ENCODE results near the gene SAP25. TPM values are rescaled to one million over a fixed set of nuclear protein-coding genes. Genes with fewer than 3 reads are reported as not detected.
"Not testable (repeated sequence)": the region's sequence is repeated elsewhere in the genome, so short reads cannot be mapped to it uniquely, and the experiment has no call there.

SAP25 gene
- polyA plus RNA-seq, 5 donors: 2.8 to 12.8 (median 6.8) TPM

DNA sequence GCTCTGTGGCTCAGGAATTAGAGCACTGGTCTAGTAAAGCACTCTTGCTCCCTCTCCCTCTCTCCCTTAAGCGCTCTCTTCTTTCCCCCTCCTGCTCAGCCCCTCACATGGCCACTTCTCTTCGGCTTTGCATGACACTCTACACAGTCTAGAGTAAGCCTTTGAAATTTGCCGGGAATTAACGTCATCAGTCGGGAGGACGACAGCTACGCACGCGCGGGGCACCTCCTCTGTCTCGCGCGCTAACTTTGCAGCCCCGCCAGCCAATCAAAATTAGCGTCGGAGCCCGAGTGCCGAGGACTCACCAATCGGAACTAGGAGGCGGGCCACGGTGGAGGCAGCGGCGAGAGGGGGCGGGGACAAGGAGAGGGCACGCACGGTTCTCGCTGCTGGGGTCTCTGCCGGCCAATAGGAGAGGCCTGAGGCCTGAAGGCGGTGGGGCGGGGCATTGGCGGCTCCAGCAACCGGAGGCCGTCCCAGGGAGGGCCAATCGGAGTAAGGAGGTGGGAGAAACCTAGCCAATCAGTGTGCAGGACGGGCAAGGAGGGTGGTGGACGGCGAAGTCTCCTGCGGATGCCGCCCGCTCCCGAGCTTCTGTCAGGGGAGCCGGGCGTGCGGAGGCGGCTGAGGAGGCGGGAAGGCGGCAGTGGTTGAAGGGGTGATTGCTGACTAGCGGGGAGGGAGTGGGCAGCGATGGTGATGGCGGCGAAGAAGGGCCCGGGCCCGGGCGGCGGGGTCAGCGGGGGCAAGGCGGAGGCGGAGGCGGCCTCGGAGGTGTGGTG lies 34.9 kb downstream of the SAP25 start, which contains the start of gene AGFG2:
TSS of gene AGFG2 (plus strand) at position 550 of the 782 bp plus-strand sequence. CDS start at position 694, 144 bp downstream.
- DNase-seq: peak; percentile 100

GRCh38 chr7:100538348-100538653 lies 35.4 kb downstream of the SAP25 start:
- no peak for DNase-seq

DNA sequence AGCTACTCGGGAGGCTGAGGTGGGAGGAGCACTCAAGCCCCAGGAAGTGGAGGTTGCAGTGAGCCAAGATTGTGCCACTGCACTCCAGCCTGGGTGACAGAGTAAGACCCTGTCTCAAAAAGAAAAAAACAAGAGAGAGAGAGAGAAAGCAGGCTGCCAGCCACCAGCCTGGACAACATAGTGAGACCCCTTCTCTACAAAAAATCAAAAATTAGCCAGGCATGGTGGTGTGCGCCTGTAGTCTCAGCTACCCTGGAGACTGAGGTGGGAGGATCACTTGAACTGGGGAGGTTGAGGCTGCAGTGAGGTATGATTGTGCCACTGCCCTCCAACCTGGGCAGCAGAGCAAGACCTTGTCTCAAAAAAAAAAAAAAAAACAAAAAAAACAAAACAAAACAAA lies 37.0 kb downstream of the SAP25 start:
- DNase-seq: not testable (repeated sequence)

- DNase-seq: not testable (repeated sequence)
These were observed 37.7 kb downstream of the SAP25 start for GRCh38 chr7:100535982-100536381.

DNA sequence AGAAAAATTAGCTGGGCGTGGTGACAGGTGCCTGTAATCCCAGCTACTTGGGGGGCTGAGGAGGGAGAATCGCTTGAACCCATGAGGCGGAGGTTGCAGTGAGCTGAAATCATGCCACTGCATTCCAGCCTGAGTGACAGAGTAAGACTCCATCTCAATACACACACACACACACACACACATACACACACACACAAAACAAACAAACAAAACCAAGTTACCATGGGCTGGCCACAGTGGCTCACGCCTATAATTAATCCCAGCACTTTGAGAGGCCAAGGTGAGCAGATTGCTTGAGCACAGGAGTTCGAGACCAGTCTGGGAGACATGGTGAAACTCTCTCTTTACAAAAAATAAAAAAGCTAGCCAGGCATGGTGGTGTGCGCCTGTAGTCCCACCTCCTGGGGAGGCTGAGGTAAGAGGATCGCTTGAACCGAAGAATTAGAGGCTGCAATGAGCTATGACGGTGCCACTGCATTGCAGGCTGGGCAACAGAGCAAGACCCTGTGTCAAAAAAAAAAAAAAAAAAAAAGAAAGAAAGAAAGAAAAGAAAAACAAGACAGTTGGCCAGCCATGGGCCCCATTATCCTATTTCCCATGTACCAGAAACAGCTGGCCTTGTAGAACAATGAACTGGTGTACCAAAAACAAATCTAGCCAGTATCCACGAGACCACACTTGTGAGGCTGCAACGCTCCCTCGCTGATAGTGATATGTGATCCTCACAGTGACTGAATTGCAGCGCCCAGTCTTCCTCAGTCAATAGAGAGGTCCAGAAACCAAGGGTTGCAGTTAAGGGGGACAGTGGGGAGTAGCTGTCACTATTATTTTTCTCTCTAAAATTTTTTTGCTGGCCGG lies 41.3 kb downstream of the SAP25 start:
- no peak for DNase-seq

GRCh38 chr7:100528108-100528866 lies 45.4 kb downstream of the SAP25 start:
- not testable (repeated sequence) for DNase-seq

DNA sequence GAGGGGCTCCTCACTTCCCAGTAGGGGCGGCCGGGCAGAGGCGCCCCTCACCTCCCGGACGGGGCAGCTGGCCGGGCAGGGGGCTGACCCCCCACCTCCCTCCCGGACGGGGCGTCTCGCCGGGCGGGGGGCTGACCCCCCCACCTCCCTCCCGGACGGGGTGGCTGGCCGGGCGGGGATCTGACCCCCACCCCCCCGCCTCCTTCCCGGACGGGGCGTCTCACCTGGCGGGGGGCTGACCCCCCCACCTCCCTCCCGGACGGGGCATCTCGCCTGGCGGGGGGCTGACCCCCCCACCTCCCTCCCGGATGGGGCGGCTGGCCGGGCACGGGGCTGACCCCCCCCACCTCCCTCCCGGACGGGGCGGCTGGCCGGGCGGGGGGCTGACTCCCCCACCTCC lies 50.5 kb downstream of the SAP25 start:
- not testable (repeated sequence) for DNase-seq

Other genes starting within 250 kb of the SAP25 start
- gene PILRB, start 215.8 kb downstream of the SAP25 start, polyA plus RNA-seq (ENCODE audit: insufficient read depth in 1 of 5, insufficient read length in 5 of 5, low replicate concordance in 1 of 5): 10 to 100 TPM; 30.4 to 52.3 (median 39.1) TPM
- gene PILRA, start 200.4 kb downstream of the SAP25 start, polyA plus RNA-seq (ENCODE audit: insufficient read depth in 1 of 5, insufficient read length in 5 of 5, low replicate concordance in 1 of 5): 1 to 10 TPM; 3.2 to 6.3 (median 6.1) TPM
- 10 to 100 TPM in 1 of 5 donors, 1 to 10 TPM in 4; 8.2 to 10.4 (median 8.6) TPM for gene ZCWPW1, start 145.2 kb downstream of the SAP25 start, polyA plus RNA-seq (ENCODE audit: insufficient read depth in 1 of 5, insufficient read length in 5 of 5, low replicate concordance in 1 of 5)
- gene MEPCE, start 144.1 kb downstream of the SAP25 start, polyA plus RNA-seq (ENCODE audit: insufficient read depth in 1 of 5, insufficient read length in 5 of 5, low replicate concordance in 1 of 5): 10 to 100 TPM; 39.7 to 51.2 (median 43.3) TPM
- 10 to 100 TPM; 12.3 to 28.4 (median 16.8) TPM for gene PPP1R35, start 137.4 kb downstream of the SAP25 start, polyA plus RNA-seq (ENCODE audit: insufficient read depth in 1 of 5, insufficient read length in 5 of 5, low replicate concordance in 1 of 5)
- 1 to 10 TPM; 2.0 to 6.2 (median 4.0) TPM for gene SPACDR, start 109.6 kb downstream of the SAP25 start, polyA plus RNA-seq (ENCODE audit: insufficient read depth in 1 of 5, insufficient read length in 5 of 5, low replicate concordance in 1 of 5)
- gene TSC22D4, start 94.7 kb downstream of the SAP25 start, polyA plus RNA-seq (ENCODE audit: insufficient read depth in 1 of 5, insufficient read length in 5 of 5, low replicate concordance in 1 of 5): 10 to 100 TPM; 39.6 to 78.9 (median 55.3) TPM
- gene NYAP1, start 90.0 kb downstream of the SAP25 start, polyA plus RNA-seq (ENCODE audit: insufficient read depth in 1 of 5, insufficient read length in 5 of 5, low replicate concordance in 1 of 5): 1 to 10 TPM; 2.3 to 5.3 (median 3.0) TPM
- 10 to 100 TPM; 21.0 to 34.8 (median 29.5) TPM for gene AGFG2, start 34.7 kb downstream of the SAP25 start, polyA plus RNA-seq (ENCODE audit: insufficient read depth in 1 of 5, insufficient read length in 5 of 5, low replicate concordance in 1 of 5)
- gene LRCH4, start 12.2 kb upstream of the SAP25 start, polyA plus RNA-seq (ENCODE audit: insufficient read depth in 1 of 5, insufficient read length in 5 of 5, low replicate concordance in 1 of 5): 10 to 100 TPM; 32.9 to 83.5 (median 58.0) TPM
- 1 to 10 TPM; 4.0 to 4.8 (median 4.5) TPM for gene FBXO24, start 12.4 kb upstream of the SAP25 start, polyA plus RNA-seq (ENCODE audit: insufficient read depth in 1 of 5, insufficient read length in 5 of 5, low replicate concordance in 1 of 5)
- gene PCOLCE, start 28.5 kb upstream of the SAP25 start, polyA plus RNA-seq (ENCODE audit: insufficient read depth in 1 of 5, insufficient read length in 5 of 5, low replicate concordance in 1 of 5): 100 to 1,000 TPM; 140 to 265 (median 179) TPM
- 10 to 100 TPM; 25.3 to 40.0 (median 30.8) TPM for gene MOSPD3, start 38.6 kb upstream of the SAP25 start, polyA plus RNA-seq (ENCODE audit: insufficient read depth in 1 of 5, insufficient read length in 5 of 5, low replicate concordance in 1 of 5)
- 1 to 10 TPM; 1.1 to 4.6 (median 1.6) TPM for gene TFR2, start 67.7 kb upstream of the SAP25 start, polyA plus RNA-seq (ENCODE audit: insufficient read depth in 1 of 5, insufficient read length in 5 of 5, low replicate concordance in 1 of 5)
- gene ACTL6B, start 82.5 kb upstream of the SAP25 start, polyA plus RNA-seq (ENCODE audit: insufficient read depth in 1 of 5, insufficient read length in 5 of 5, low replicate concordance in 1 of 5): under 1 TPM in 3 of 5 donors, not detected in 2; 0.13 to 0.40 (median 0.28) TPM
- gene GNB2, start 99.8 kb upstream of the SAP25 start, polyA plus RNA-seq (ENCODE audit: insufficient read depth in 1 of 5, insufficient read length in 5 of 5, low replicate concordance in 1 of 5): 100 to 1,000 TPM; 131 to 271 (median 184) TPM
- gene GIGYF1, start 120.3 kb upstream of the SAP25 start, polyA plus RNA-seq (ENCODE audit: insufficient read depth in 1 of 5, insufficient read length in 5 of 5, low replicate concordance in 1 of 5): 10 to 100 TPM; 30.4 to 52.9 (median 42.0) TPM
- 10 to 100 TPM; 15.0 to 31.3 (median 18.0) TPM for gene POP7, start 132.2 kb upstream of the SAP25 start, polyA plus RNA-seq (ENCODE audit: insufficient read depth in 1 of 5, insufficient read length in 5 of 5, low replicate concordance in 1 of 5)
- gene EPO, start 146.6 kb upstream of the SAP25 start, polyA plus RNA-seq (ENCODE audit: insufficient read depth in 1 of 5, insufficient read length in 5 of 5, low replicate concordance in 1 of 5): under 1 TPM in 4 of 5 donors, not detected in 1; 0.13 to 0.24 (median 0.16) TPM
- gene ZAN, start 159.7 kb upstream of the SAP25 start, polyA plus RNA-seq (ENCODE audit: insufficient read depth in 1 of 5, insufficient read length in 5 of 5, low replicate concordance in 1 of 5): under 1 TPM in 2 of 5 donors, not detected in 3; 0.01 to 0.03 TPM

Data from right lung (tissue), 5 donors.